Neural progenitor cell (in vitro differentiated cells): ENCODE results near the gene MPPED1.

Experiments
- EZH2 ChIP-seq: fragments of 200-600 bp; sonication (generic); IDR thresholded peaks from 2 replicates; pipeline ENCODE4 v1.6.1; 2017; ENCODE audit warnings: antibody characterized with exemption, mild to moderate bottlenecking, moderate library complexity
- EZH2phosphoT487 ChIP-seq: fragments of 200-600 bp; sonication (generic); IDR thresholded peaks from 2 replicates; pipeline ENCODE4 v1.6.1; 2017; ENCODE audit warnings: antibody characterized with exemption
- TF ChIP-seq, protein P1 (sequence below): fragments of 200-600 bp; sonication (generic); IDR thresholded peaks from 2 replicates; pipeline ENCODE4 v1.5.1; 2017; ENCODE audit warnings: antibody characterized with exemption, mild to moderate bottlenecking

DNA sequence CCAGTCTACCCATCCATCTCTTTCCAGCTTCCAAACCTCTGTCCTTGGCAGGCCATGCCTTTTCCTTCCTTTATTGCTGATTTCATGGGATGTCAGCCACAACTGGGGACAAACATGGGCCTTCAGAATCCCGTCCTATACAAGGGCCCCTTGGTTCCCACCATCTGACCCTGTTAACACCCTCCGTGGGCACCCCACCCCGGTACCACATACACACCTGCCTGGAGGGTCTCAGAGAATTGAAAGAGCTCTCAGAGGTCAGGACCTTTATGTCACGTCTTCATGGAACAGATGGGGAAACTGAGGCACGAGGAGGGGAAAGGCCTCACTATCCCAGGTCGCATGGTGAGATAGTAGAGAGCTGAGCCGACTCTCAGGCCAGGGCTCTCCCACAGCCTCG, 53.0 kb downstream of the MPPED1 start:
- TF ChIP-seq, protein P1, sequence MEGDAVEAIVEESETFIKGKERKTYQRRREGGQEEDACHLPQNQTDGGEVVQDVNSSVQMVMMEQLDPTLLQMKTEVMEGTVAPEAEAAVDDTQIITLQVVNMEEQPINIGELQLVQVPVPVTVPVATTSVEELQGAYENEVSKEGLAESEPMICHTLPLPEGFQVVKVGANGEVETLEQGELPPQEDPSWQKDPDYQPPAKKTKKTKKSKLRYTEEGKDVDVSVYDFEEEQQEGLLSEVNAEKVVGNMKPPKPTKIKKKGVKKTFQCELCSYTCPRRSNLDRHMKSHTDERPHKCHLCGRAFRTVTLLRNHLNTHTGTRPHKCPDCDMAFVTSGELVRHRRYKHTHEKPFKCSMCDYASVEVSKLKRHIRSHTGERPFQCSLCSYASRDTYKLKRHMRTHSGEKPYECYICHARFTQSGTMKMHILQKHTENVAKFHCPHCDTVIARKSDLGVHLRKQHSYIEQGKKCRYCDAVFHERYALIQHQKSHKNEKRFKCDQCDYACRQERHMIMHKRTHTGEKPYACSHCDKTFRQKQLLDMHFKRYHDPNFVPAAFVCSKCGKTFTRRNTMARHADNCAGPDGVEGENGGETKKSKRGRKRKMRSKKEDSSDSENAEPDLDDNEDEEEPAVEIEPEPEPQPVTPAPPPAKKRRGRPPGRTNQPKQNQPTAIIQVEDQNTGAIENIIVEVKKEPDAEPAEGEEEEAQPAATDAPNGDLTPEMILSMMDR = no peak
- TF ChIP-seq EZH2 (no peak), EZH2phosphoT487 (no peak)
